GM18873 (cell line): ENCODE results near the gene IFT80.
"Not testable (repeated sequence)": the region's sequence is repeated elsewhere in the genome, so short reads cannot be mapped to it uniquely, and the experiment has no call there.

ENCODE experiments used
- ATAC-seq: cut with Tn5 transposase; IDR thresholded peaks from one replicate; pipeline ENCODE4 v1.9.1; 2021; ENCODE audit warnings: mild to moderate bottlenecking, moderate library complexity, moderate number of reproducible peaks; ENCODE audit not compliant: unreplicated experiment, low FRiP score

IFT80 gene

DNA sequence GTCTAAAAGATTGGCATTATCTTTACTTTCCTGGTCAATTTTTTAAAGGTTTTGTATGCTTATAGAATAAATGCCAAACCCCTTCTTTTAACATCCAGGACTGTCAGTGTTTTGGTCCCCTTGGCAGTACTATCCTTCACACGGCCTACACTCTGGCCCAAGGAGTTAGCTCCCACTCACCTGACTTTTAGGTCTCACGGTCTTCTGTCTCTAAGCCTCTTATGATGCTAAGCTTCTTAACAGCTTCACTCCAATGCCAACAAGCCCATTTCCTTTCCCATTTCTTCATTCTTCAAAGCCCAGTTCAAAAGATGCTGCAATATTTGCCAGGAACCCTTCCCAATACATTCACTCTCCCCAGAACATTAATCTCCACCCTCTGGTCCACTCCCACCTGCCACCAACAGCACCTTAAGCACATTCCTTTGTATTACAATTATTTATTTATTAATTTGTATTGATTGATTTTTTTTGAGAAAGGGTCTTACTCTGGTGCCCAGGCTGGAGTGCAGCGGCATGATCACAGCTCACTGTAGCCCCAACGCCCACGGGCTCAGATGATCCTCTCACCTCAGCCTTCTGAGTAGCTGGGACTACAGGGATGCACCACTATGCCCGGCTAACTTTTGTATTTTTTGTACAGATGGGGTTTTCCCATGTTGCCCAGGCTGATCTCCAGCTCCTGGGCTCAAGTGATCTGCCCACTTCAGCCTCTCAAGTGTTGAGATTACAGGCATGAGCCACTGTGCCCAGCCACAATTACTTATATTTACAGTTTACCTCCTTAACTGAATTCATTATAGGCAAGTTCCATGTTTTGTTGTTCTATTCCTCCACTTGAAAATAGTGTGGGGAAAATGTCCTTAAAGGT lies 27.8 kb downstream of the IFT80 start:
- ATAC-seq: no peak

GRCh38 chr3:160369784-160370183 lies 29.2 kb downstream of the IFT80 start:
- no peak for ATAC-seq

GRCh38 chr3:160368804-160369203 lies 30.2 kb downstream of the IFT80 start:
- no peak for ATAC-seq

GRCh38 chr3:160365869-160366522 lies 33.0 kb downstream of the IFT80 start:
- no peak for ATAC-seq

DNA sequence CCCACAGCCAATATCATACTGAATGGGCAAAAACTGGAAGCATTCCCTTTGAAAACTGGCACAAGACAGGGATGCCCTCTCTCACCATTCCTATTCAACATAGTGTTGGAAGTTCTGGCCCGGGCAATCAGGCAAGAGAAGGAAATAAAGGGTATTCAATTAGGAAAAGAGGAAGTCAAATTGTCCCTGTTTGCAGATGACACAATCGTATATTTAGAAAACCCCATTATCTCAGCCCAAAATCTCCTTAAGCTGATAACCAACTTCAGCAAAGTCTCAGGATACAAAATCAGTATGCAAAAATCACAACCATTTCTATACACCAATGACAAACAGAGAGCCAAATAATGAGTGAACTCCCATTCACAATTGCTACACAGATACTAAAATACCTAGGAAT lies 36.1 kb downstream of the IFT80 start:
- not testable (repeated sequence) for ATAC-seq

DNA sequence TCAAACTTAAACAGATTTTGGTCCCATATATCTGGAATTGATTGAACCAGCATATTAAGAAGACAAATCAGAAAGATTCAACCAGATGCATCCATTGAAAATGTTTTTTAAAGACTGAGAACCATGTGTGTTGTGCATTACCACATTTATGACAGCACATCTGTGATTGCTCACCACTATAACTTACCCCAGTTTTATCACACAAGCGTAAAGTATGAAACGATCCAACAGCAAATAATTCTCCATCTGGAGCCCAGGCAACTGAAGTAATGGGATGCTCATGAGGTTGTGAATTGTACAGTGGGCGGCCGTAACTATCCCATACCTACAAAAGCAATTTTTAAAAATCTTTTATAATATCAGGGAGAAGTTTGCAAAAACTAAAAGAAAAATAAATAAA lies 43.2 kb downstream of the IFT80 start:
- ATAC-seq: no peak

DNA sequence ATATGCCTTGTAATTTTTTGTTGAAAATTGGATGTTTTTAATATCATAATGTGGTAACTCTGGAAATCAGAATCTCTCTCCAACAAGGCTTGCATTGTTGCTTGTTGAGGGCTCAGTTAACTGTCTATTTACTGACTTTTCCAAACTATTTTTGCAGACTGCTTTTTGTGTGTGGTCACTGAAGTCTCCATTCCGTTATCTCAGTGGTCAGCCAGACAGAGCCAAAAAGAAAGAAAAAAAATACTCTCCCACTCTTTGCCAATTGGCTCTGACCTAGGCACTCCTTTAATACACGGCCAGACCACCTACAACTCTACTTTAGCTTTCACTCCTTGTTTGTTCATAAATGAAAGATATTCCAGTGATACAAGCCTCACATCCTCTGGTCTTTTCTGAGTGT lies 52.5 kb downstream of the IFT80 start:
- ATAC-seq: no peak

DNA sequence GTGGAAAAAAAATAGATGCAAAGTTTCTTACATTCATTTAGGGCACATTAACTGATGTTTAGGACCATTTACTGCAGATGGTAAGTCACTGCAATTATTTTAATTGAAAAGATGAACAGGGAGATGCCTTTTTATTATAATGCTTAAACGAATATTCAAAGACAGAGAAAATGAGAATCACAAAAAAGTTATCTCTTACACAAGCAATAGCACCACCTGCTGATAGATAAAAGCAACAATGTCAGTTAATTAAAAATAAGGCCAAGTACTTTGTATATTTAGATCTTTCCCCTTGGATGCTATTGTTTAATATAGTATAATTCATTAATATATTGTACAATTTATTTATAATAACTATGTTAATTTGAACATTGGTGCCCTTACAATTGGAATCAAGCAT lies 55.9 kb downstream of the IFT80 start:
- ATAC-seq: no peak

- no peak for ATAC-seq
These were observed 58.7 kb downstream of the IFT80 start for GRCh38 chr3:160340351-160340750.

DNA sequence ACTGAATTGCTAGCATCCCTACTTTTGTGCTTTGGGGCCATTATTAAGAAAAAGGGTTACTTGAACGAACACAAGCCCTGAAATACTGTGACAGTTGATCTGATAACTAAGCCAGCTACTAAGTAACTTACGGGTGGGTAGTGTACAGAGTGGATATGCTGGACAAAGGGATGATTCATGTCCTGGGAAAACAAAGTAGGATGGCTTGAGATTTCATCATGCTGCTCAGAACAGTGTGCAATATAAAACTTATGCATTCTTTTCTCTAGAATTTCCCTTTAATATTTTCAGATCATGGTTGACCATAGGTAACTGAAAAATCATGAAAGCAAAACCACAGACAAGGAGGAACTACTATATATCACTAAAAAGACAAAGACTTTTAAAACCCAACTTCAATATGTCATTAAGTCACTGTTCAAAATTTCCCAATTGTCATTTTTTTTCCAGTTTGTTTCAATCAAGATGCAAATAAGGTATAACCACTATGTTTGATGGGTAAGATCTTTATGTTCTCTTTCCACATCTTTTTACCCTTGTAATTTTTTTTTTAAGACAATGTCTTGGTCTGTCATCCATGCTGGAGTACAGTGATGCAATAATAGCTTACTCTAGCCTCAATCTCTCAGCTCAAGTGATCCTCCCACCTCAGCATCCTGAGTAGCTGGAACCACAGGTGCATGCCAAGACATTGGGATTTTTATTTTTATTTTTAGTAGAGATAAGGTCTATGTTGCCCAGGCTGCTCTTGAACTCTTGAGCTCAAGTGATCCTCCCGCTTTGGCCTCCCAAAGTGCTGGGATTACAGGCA lies 67.7 kb downstream of the IFT80 start:
- no peak for ATAC-seq

- no peak for ATAC-seq
These were observed 68.3 kb downstream of the IFT80 start for GRCh38 chr3:160330690-160331089.

DNA sequence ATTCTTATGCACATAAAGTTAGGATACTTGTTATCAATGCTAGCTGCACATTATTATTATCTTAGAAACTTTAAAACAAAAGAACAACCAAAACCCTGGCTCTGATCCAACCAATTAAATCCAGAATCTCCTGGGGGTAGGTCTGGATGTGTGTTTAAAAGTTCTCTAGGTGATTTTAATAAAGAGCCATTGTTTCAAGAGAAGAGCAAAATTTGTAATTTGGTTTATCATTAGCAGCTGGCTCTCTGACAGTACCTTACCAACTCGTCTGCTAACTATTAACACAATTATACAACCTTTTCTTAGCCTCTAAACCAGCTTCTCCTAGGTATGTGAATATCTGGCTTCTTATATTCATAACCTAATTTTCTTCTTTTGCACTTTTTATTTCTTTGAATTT lies 68.9 kb downstream of the IFT80 start:
- no peak for ATAC-seq

DNA sequence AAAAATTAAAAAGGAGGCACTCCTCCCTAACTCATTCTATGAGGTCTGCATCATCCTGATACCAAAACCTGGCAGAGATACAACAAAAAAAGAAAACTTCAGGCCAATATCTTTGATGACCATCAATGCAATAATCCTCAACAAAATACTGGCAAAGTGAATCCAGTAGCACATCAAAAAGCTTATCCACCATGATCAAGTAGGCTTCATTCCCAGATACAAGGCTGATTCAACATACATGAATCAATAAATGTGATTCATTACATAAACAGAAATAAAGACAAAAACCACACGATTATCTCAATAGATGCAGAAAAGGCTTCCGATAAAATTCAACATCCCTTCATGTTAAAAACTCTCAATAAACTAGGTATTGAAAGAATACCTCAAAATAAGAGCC lies 72.7 kb downstream of the IFT80 start:
- not testable (repeated sequence) for ATAC-seq

DNA sequence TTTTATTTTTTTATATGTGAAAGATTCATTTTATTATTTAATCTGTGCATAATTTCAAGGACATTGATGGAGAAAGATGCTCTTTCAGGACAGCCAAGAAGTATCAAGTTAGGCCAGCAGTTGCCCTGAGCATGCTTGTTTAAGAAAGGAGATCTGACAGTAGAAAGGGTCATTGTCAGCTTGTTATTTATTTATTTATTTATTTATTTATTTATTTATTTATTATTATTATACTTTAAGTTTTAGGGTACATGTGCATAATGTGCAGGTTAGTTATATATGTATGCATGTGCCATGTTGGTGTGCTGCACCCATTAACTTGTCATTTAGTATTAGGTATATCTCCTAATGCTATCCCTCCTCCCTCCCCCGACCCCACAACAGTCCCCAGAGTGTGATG lies 77.2 kb downstream of the IFT80 start:
- ATAC-seq: not testable (repeated sequence)

DNA sequence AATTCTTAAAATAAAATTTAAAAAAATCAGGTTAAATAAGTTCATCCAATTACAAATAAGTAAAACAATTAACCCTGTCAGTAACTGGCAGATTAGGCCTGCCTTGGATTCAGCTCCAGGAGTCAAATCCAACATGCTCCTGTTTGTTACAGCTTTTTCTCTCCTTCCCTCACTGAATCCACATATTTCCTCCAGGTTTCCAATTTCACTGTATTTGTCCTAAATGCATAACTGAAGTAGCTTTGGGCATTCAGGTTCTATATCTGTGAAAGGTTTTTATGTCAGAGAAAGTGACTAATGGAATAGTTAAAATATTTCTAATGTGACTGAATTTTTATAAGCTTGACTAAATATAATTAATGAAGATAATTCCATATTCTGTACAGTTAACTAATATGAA lies 79.7 kb downstream of the IFT80 start:
- ATAC-seq: no peak

DNA sequence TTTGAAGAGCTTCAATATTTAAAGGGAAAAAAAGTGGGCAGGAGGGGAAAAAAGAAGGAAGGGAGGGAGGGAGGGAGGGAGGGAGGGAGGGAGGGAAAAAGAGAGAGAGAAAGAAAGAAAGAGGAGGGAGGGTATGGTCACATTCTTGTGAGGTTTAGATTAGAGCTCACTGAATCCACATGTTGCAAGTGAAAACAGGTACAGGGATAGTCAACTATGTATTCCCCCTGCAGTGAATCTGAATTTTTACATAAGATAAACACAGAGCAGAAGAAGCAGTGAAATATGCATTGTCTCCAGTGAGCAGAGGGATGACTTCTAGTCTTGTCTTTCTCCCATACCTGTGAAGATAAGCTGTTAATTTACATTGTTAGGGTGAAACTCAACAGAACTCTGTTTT lies 84.0 kb downstream of the IFT80 start:
- ATAC-seq: no peak

GRCh38 chr3:160312014-160312624 lies 86.9 kb downstream of the IFT80 start:
- no peak for ATAC-seq

GRCh38 chr3:160302806-160303205 lies 96.2 kb downstream of the IFT80 start:
- no peak for ATAC-seq

DNA sequence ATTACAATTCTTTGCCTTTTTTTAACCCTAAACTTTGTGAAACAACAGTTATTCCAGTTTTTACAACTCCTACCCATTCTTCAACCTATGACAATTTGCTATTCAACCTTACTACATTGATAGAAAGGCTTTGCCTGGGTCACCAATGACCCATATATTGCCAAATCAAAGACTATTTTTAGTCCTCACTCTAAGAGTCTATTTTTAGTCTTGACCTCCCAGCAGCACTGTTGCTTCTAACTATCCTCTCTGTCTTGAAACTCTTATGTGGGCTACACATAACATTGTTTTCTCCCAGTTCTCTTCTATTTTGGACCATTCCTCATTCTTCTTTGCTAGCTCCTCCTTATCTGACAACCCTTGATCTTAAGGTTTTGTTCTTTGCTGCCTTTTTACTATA lies 102.4 kb downstream of the IFT80 start:
- no peak for ATAC-seq

DNA sequence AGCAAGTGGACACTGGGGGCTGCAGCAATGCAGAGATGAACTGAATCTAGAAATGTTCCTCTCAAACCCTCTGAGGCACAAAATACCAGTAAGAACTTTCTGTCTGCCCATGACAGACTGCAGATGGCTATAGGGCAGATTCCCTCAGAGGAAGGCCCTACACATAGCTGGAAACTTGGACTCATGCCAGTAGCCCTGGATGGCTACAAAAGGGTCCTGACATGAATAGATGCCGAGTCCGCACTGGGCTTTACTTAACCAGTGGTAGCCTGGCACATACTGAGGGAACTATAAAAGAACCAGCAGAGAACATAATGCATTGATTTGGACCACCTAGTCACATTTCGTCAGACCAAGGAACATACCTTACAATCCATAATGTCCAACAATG lies 107.1 kb downstream of the IFT80 start:
- no peak for ATAC-seq
